H1 (cell line): ENCODE results near the gene MORC1. TPM values are rescaled to one million over a fixed set of nuclear protein-coding genes. Genes with fewer than 3 reads are reported as not detected.

Source experiments
- CTCF ChIA-PET: fragments of 300-600 bp; sonication (Branson Sonifier 250); formaldehyde crosslinking; loops from one replicate; lab custom pipeline; 2021; ENCODE audit not compliant: partially characterized antibody; lab: Charles Lee
- POLR2A ChIA-PET: fragments of 300-600 bp; sonication (Branson Sonifier 250); formaldehyde crosslinking; loops from one replicate; lab custom pipeline; 2021; ENCODE audit warnings: inconsistent platforms; ENCODE audit not compliant: partially characterized antibody; lab: Charles Lee
- DNase-seq, 2 experiments: peaks; one replicate each; pipeline versions ENCODE4 v3.0.0 to v3.0.0-alpha.2; 2010 to 2022; ENCODE audit warnings: low spot score in 2 of 2, low read depth in 1 of 2, mixed read lengths in 1 of 2
- FAIRE-seq: peaks from 2 replicates; lab custom pipeline; 2011; peaks lifted over from hg19 to GRCh38; lab: Jason Lieb, UNC
- H2AFZ ChIP-seq: 2 replicates; pipeline ENCODE4 v1.8.1; 2012; ENCODE audit warnings: low read length, inconsistent platforms
- H2AK5ac ChIP-seq: 2 replicates; pipeline ENCODE4 v1.6.1; 2013; ENCODE audit warnings: low read depth, low read length
- H2BK120ac ChIP-seq: replicated peaks from 2 replicates; pipeline ENCODE3; 2013; ENCODE audit warnings: low read depth, low read length, inconsistent platforms
- H2BK12ac ChIP-seq: 2 replicates; pipeline ENCODE4 v1.6.1; 2013; ENCODE audit warnings: low read depth, low read length
- H2BK15ac ChIP-seq: 2 replicates; pipeline ENCODE4 v1.6.1; 2013; ENCODE audit warnings: low read length
- H2BK20ac ChIP-seq: 2 replicates; pipeline ENCODE4 v1.6.1; 2013; ENCODE audit warnings: low read length
- H2BK5ac ChIP-seq: 2 replicates; pipeline ENCODE4 v1.6.1; 2013; ENCODE audit warnings: low read depth, low read length
- H3K14ac ChIP-seq: 2 replicates; pipeline ENCODE4 v1.6.1; 2013; ENCODE audit warnings: inconsistent platforms; ENCODE audit not compliant: insufficient read length
- H3K18ac ChIP-seq: 2 replicates; pipeline ENCODE4 v1.6.1; 2013; ENCODE audit warnings: low read length; ENCODE audit errors: extremely low read depth
- H3K23ac ChIP-seq: 2 replicates; pipeline ENCODE4 v1.6.1; 2013; ENCODE audit warnings: inconsistent platforms; ENCODE audit not compliant: insufficient read length
- H3K23me2 ChIP-seq: 2 replicates; pipeline ENCODE4 v1.6.1; 2013; ENCODE audit warnings: low read depth, low read length
- H3K27ac ChIP-seq: 2 replicates; pipeline ENCODE4 v1.6.1; 2011; ENCODE audit warnings: low read depth, low read length, inconsistent platforms
- H3K27me3 ChIP-seq, 4 experiments: replicated peaks in 1 of 4; 1 replicate in 1 of 4; 2 replicates in 3 of 4; pipeline versions ENCODE4 v1.6.1 to v1.8.1; 2011 to 2013; ENCODE audit warnings: low read length in 3 of 4, mild to moderate bottlenecking in 3 of 4, inconsistent platforms in 2 of 4, mixed read lengths in 2 of 4, moderate library complexity in 1 of 4; ENCODE audit not compliant: control insufficient read depth in 3 of 4, insufficient read depth in 3 of 4; ENCODE audit errors: extremely low read depth in 1 of 4
- H3K36me3 ChIP-seq, 4 experiments: 2 replicates each; pipeline versions ENCODE4 v1.6.1 to v1.8.1; 2011 to 2013; ENCODE audit warnings: mild to moderate bottlenecking in 4 of 4, low read length in 3 of 4, moderate library complexity in 2 of 4, control low read depth in 1 of 4, inconsistent platforms in 1 of 4; ENCODE audit not compliant: insufficient read depth in 4 of 4, control insufficient read depth in 2 of 4
- H3K4ac ChIP-seq: replicated peaks from 2 replicates; pipeline ENCODE3; 2013; ENCODE audit warnings: low read length, low read depth, mixed read lengths, inconsistent platforms; ENCODE audit not compliant: insufficient read length
- H3K4me1 ChIP-seq, 4 experiments: replicated peaks in 1 of 4; 1 replicate in 1 of 4; 2 replicates in 3 of 4; pipeline versions ENCODE4 v1.6.1 to v1.8.1; 2011 to 2013; ENCODE audit warnings: low read length in 3 of 4, inconsistent platforms in 2 of 4, mixed read lengths in 1 of 4; ENCODE audit not compliant: insufficient read depth in 4 of 4, control insufficient read depth in 3 of 4
- H3K4me2 ChIP-seq, 2 experiments: 2 replicates each; pipeline versions ENCODE4 v1.6.1 to v1.8.1; 2011 to 2013; ENCODE audit warnings: low read depth in 2 of 2, low read length in 2 of 2, control low read depth in 1 of 2, inconsistent platforms in 1 of 2, mild to moderate bottlenecking in 1 of 2; ENCODE audit not compliant: insufficient read depth in 1 of 2
- H3K4me3 ChIP-seq, 4 experiments: fragments of 200-600, 300-600 bp in 1 of 4; sonication (generic), shearing (Covaris generic), sonication (Bioruptor Twin) in 1 of 4; 2 replicates each; pipeline versions ENCODE4 v1.5.1 to v1.8.1; 2011 to 2016; ENCODE audit warnings: low read length in 4 of 4, low read depth in 3 of 4, control low read depth in 2 of 4, inconsistent platforms in 2 of 4, mild to moderate bottlenecking in 2 of 4, mixed read lengths in 1 of 4, moderate library complexity in 1 of 4; ENCODE audit not compliant: insufficient read depth in 2 of 4; ENCODE audit errors: extremely low read depth in 1 of 4
- H3K56ac ChIP-seq: replicated peaks from 2 replicates; pipeline ENCODE3; 2013; ENCODE audit warnings: low read depth, mild to moderate bottlenecking, mixed read lengths, low read length, inconsistent platforms; ENCODE audit not compliant: insufficient read length
- H3K79me1 ChIP-seq: 2 replicates; pipeline ENCODE4 v1.6.1; 2013; ENCODE audit warnings: low read depth, low read length, control low read depth
- H3K79me2 ChIP-seq, 2 experiments: 2 replicates each; pipeline versions ENCODE4 v1.6.1 to v1.8.1; 2012 to 2013; ENCODE audit warnings: low read length in 2 of 2, mild to moderate bottlenecking in 2 of 2, inconsistent platforms in 1 of 2; ENCODE audit not compliant: insufficient read depth in 2 of 2, control insufficient read depth in 1 of 2
- H3K9ac ChIP-seq, 4 experiments: replicated peaks in 1 of 4; 1 replicate in 1 of 4; 2 replicates in 3 of 4; pipeline versions ENCODE4 v1.6.1 to v1.8.1; 2011 to 2013; ENCODE audit warnings: low read depth in 3 of 4, low read length in 3 of 4, control low read depth in 2 of 4, mild to moderate bottlenecking in 2 of 4, moderate library complexity in 2 of 4, inconsistent platforms in 1 of 4; ENCODE audit errors: extremely low read depth in 1 of 4
- H3K9me3 ChIP-seq, 2 experiments: 2 replicates each; pipeline versions ENCODE4 v1.6.1 to v1.8.1; 2012 to 2013; ENCODE audit warnings: mild to moderate bottlenecking in 2 of 2, moderate library complexity in 2 of 2, control low read depth in 1 of 2, inconsistent platforms in 1 of 2, low read depth in 1 of 2, low read length in 1 of 2, mixed read lengths in 1 of 2; ENCODE audit not compliant: insufficient read depth in 2 of 2
- H4K20me1 ChIP-seq, 2 experiments: replicated peaks in 1 of 2; 2 replicates each; pipeline versions ENCODE3 to v1.8.1; 2011 to 2013; ENCODE audit warnings: inconsistent platforms in 2 of 2, low read length in 2 of 2, mild to moderate bottlenecking in 1 of 2; ENCODE audit not compliant: insufficient read depth in 2 of 2, control insufficient read depth in 1 of 2
- H4K5ac ChIP-seq: 2 replicates; pipeline ENCODE4 v1.6.1; 2013; ENCODE audit warnings: low read length, low read depth, mixed read lengths, inconsistent platforms; ENCODE audit not compliant: insufficient read length
- H4K8ac ChIP-seq: 2 replicates; pipeline ENCODE4 v1.8.0; 2013; ENCODE audit warnings: mild to moderate bottlenecking, moderate library complexity, low read length, inconsistent platforms; ENCODE audit not compliant: insufficient read depth; ENCODE audit errors: extremely low read depth
- H4K91ac ChIP-seq: replicated peaks from 2 replicates; pipeline ENCODE3; 2013; ENCODE audit warnings: low read length, mixed read lengths, inconsistent platforms; ENCODE audit not compliant: insufficient read length
- EZH2 ChIP-seq: fragments of 200-600 bp; sonication (generic); IDR thresholded peaks from 2 replicates; pipeline ENCODE4 v1.7.1; 2012; ENCODE audit warnings: low read depth, mild to moderate bottlenecking, moderate library complexity, low read length, inconsistent platforms; ENCODE audit not compliant: severe bottlenecking
- NRF1 ChIP-seq: IDR thresholded peaks from 2 replicates; pipeline ENCODE4 v1.6.1; 2011; ENCODE audit warnings: mild to moderate bottlenecking, low read depth, low read length, improper control_type of control experiment
- RBBP5 ChIP-seq: IDR thresholded peaks from 2 replicates; pipeline ENCODE4 v1.7.1; 2012; ENCODE audit warnings: low read depth, mild to moderate bottlenecking, inconsistent platforms, low read length, moderate library complexity, borderline replicate concordance
- SP4 ChIP-seq: IDR thresholded peaks from 2 replicates; pipeline ENCODE4 v1.6.1; 2012; ENCODE audit warnings: low read length, inconsistent platforms
- TAF7 ChIP-seq: optimal IDR thresholded peaks from 2 replicates; pipeline ENCODE3; 2011; ENCODE audit warnings: low read depth, mild to moderate bottlenecking, inconsistent platforms, low read length, moderate library complexity, borderline replicate concordance
- WGBS, 2 experiments: shearing (Covaris generic) in 1 of 2; methylation state at CpG; one replicate each; pipeline versions ENCODE4 v1.1.6 to v1.1.7; 2013 to 2015; ENCODE audit warnings: low lambda C conversion rate in 2 of 2, mixed read lengths in 2 of 2, inconsistent platforms in 1 of 2, low coverage in 1 of 2, missing lambda C conversion rate in 1 of 2; ENCODE audit not compliant: insufficient replicate concordance in 2 of 2, insufficient coverage in 1 of 2, insufficient read length in 1 of 2; ENCODE audit errors: extremely low coverage in 1 of 2, missing lambda C conversion rate in 1 of 2; 5-methylcytosine and 5-hydroxymethylcytosine counted together
- polyA plus RNA-seq, 7 experiments: library from polyadenylated mRNA; depleted of rRNA in 3 of 7; stranded (reverse) in 5 of 7; unstranded in 2 of 7; fragments of >200 nt in 5 of 7; fragments of 200-250 nt in 2 of 7; gene quantifications; 1 replicate in 5 of 7; 2 replicates in 1 of 7; 4 replicates in 1 of 7; pipeline versions ENCODE4 v1.2.1 to v1.2.3, GENCODE V29; 2011 to 2013; ENCODE audit warnings: missing spikeins in 2 of 7, mixed read lengths in 2 of 7
- total RNA-seq: library from RNA; stranded (reverse); fragmentation: NEBNext Ultra II Directional; extraction: Animal tissue kit (Norgen Biotek cat#: 25700); gene quantifications from 2 replicates; pipeline ENCODE4 v1.2.1, GENCODE V29; 2021

The MORC1 gene
- total and polyA plus RNA-seq, 2 of the 8 experiments (the other 6 are each of a cell fraction or from before 2014, with no cell fraction given), result not detected

GRCh38 chr3:109114746-109115145 is 3.2 kb downstream of the MORC1 start:
- Histone ChIP-seq H3K27ac (no peak overlapping the region), H2BK15ac (no peak overlapping the region), H3K27me3 (no peaks in the 10 kb centered on the region), H3K18ac (no peak overlapping the region), H2BK5ac (no peak overlapping the region), H4K5ac (no peak overlapping the region), H3K23ac (no peak overlapping the region), H3K23me2 (no peaks in the 10 kb centered on the region), H3K79me2 (no peaks in the 10 kb centered on the region), H2BK12ac (no peak overlapping the region), H3K4me2 (no peak overlapping the region), H2AFZ (no peak overlapping the region), H3K56ac (no peak overlapping the region), H3K79me1 (no peaks in the 10 kb centered on the region), H3K9me3 (no peaks in the 10 kb centered on the region), H3K4me1 (no peaks in the 10 kb centered on the region), H2BK120ac (no peak overlapping the region), H4K91ac (no peak overlapping the region), H2BK20ac (no peak overlapping the region), H2AK5ac (no peak overlapping the region), H3K4me3 (no peak overlapping the region), H3K4ac (no peak overlapping the region), H4K8ac (no peak overlapping the region), H3K36me3 (no peaks in the 10 kb centered on the region), H3K14ac (no peak overlapping the region), H4K20me1 (no peaks in the 10 kb centered on the region), H3K9ac (no peak overlapping the region)
- ChIA-PET POLR2A (no interaction called here), CTCF (interaction anchor here (2.5 kb wide), 1 partner anchor 17 kb away, joined by 7 read pairs; no protein-coding TSS in a partner anchor)
- WGBS, 2 experiments, result 92% methylated on average over 4 of the region's 4 CpGs; no CpG with 5 or more reads in 1 of the 2 experiments
- FAIRE-seq (no peak), DNase-seq (no peak)
- TF ChIP-seq NRF1 (no peak), EZH2 (no peak), TAF7 (no peak), RBBP5 (no peak), SP4 (no peak)
